ENCODE measurements around the gene CDC20. TPM values are rescaled to one million over a fixed set of nuclear protein-coding genes. Genes with fewer than 3 reads are reported as not detected.
"Not testable (repeated sequence)": the region's sequence is repeated elsewhere in the genome, so short reads cannot be mapped to it uniquely, and the experiment has no call there.

Gene CDC20
- total RNA-seq, 1 experiment from 2014 or later = 134 TPM

GRCh38 chr1:43392702-43393101 is 33.9 kb downstream of the CDC20 start:
- no TSS peak for BruUV-seq (replicated peaks)
- intact Hi-C loops (cut with micrococcal nuclease; ENCODE audit: unreplicated experiment) = no loop called here
- peaks cover 19% of the 10 kb centered on the region for H3K36me3 Mint-ChIP-seq (ENCODE audit: insufficient read depth, unreplicated experiment)
- DNase-seq = no peak
- CTCF ChIA-PET = no interaction called here
- TF ChIP-seq CTCF (IDR thresholded peaks at IDR 0.05; ENCODE audit: unreplicated experiment) = no peak
- no peak overlapping the region for H3K27ac Mint-ChIP-seq (ENCODE audit: unreplicated experiment)
- H3K9me3 Mint-ChIP-seq (ENCODE audit: low read depth, unreplicated experiment) = no peaks in the 10 kb centered on the region
- no peaks in the 10 kb centered on the region for H3K27me3 Mint-ChIP-seq (ENCODE audit: unreplicated experiment)
- H3K4me3 Mint-ChIP-seq (ENCODE audit: low read depth, unreplicated experiment) = no peak overlapping the region
- H3K4me1 Mint-ChIP-seq (ENCODE audit: low read depth, unreplicated experiment) = peaks cover 22% of the 10 kb centered on the region

GRCh38 chr1:43395523-43395922 is 36.7 kb downstream of the CDC20 start:
- Mint-ChIP-seq H3K4me1 (ENCODE audit: low read depth, unreplicated experiment) (no peaks in the 10 kb centered on the region), H3K27me3 (ENCODE audit: unreplicated experiment) (no peaks in the 10 kb centered on the region), H3K4me3 (ENCODE audit: low read depth, unreplicated experiment) (no peak overlapping the region), H3K36me3 (ENCODE audit: insufficient read depth, unreplicated experiment) (peaks cover under 1% of the 10 kb centered on the region), H3K9me3 (ENCODE audit: low read depth, unreplicated experiment) (no peaks in the 10 kb centered on the region), H3K27ac (ENCODE audit: unreplicated experiment) (no peak overlapping the region)
- BruUV-seq (replicated peaks) = no TSS peak
- intact Hi-C loops (cut with micrococcal nuclease; ENCODE audit: unreplicated experiment) = no loop called here
- CTCF ChIA-PET = no interaction called here
- DNase-seq = no peak
- no peak for TF ChIP-seq CTCF (IDR thresholded peaks at IDR 0.05; ENCODE audit: unreplicated experiment)

- no peaks in the 10 kb centered on the region for H3K9me3 Mint-ChIP-seq (ENCODE audit: low read depth, unreplicated experiment)
- no TSS peak for BruUV-seq (replicated peaks)
- TF ChIP-seq CTCF (IDR thresholded peaks at IDR 0.05; ENCODE audit: unreplicated experiment) = no peak
- intact Hi-C loops (cut with micrococcal nuclease; ENCODE audit: unreplicated experiment) = no loop called here
- H3K27me3 Mint-ChIP-seq (ENCODE audit: unreplicated experiment) = no peaks in the 10 kb centered on the region
- H3K4me3 Mint-ChIP-seq (ENCODE audit: low read depth, unreplicated experiment) = no peak overlapping the region
- H3K27ac Mint-ChIP-seq (ENCODE audit: unreplicated experiment) = no peak overlapping the region
- no peaks in the 10 kb centered on the region for H3K36me3 Mint-ChIP-seq (ENCODE audit: insufficient read depth, unreplicated experiment)
- H3K4me1 Mint-ChIP-seq (ENCODE audit: low read depth, unreplicated experiment) = no peaks in the 10 kb centered on the region
- CTCF ChIA-PET = no interaction called here
- no peak for DNase-seq
Observed at GRCh38 chr1:43396059-43396458, 37.3 kb downstream of the CDC20 start.

- TF ChIP-seq CTCF (IDR thresholded peaks at IDR 0.05; ENCODE audit: unreplicated experiment) = no peak
- no peaks in the 10 kb centered on the region for H3K27me3 Mint-ChIP-seq (ENCODE audit: unreplicated experiment)
- no peaks in the 10 kb centered on the region for H3K9me3 Mint-ChIP-seq (ENCODE audit: low read depth, unreplicated experiment)
- peaks cover 3% of the 10 kb centered on the region for H3K36me3 Mint-ChIP-seq (ENCODE audit: insufficient read depth, unreplicated experiment)
- no peak overlapping the region for H3K4me3 Mint-ChIP-seq (ENCODE audit: low read depth, unreplicated experiment)
- DNase-seq = no peak
- H3K27ac Mint-ChIP-seq (ENCODE audit: unreplicated experiment) = no peak overlapping the region
- no TSS peak for BruUV-seq (replicated peaks)
- H3K4me1 Mint-ChIP-seq (ENCODE audit: low read depth, unreplicated experiment) = no peaks in the 10 kb centered on the region
- intact Hi-C loops (cut with micrococcal nuclease; ENCODE audit: unreplicated experiment) = no loop called here
- CTCF ChIA-PET = no interaction called here
Observed at GRCh38 chr1:43398227-43398626, 39.4 kb downstream of the CDC20 start.

- H3K4me3 Mint-ChIP-seq (ENCODE audit: low read depth, unreplicated experiment); H3K27ac Mint-ChIP-seq (ENCODE audit: unreplicated experiment); H3K9me3 Mint-ChIP-seq (ENCODE audit: low read depth, unreplicated experiment); H3K27me3 Mint-ChIP-seq (ENCODE audit: unreplicated experiment); DNase-seq; CTCF ChIA-PET; BruUV-seq (replicated peaks); intact Hi-C loops (cut with micrococcal nuclease; ENCODE audit: unreplicated experiment); H3K4me1 Mint-ChIP-seq (ENCODE audit: low read depth, unreplicated experiment): not testable (repeated sequence)
- H3K36me3 Mint-ChIP-seq (ENCODE audit: insufficient read depth, unreplicated experiment) = peaks cover 11% of the 10 kb centered on the region
Observed at GRCh38 chr1:43400441-43400840, 41.7 kb downstream of the CDC20 start.
